ENCODE results near the gene CITED4. TPM values are rescaled to one million over a fixed set of nuclear protein-coding genes. Genes with fewer than 3 reads are reported as not detected.

Gene CITED4
- total RNA-seq, 1 experiment from 2014 or later = 9.5 TPM

DNA sequence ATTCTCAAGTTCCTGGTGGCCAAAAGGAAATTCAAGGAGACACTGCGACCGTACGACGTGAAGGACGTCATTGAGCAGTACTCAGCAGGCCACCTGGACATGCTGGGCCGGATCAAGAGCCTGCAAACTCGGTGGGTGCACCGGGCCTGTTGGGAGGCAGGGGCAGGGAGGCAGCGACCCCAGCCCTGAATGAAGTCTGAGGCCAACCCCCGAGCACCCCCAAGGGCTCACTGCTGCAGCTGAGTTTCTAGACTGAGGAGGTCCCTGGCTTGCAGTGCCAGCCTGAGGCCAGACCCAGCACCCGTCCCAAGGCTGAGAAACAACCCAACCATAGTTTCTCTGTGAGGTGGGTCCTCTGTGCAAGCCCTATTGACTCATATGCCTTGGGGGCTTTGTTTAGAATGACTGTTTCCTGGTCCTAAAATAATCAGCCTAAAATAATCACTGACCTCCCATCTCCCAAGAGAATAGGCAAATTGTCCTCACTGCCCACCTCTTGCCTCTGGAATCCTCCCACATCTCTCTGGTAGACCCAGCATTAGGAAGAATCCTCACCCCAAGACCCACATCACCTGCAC lies 27.1 kb downstream of the CITED4 start:
- H3K4ac ChIP-seq (ENCODE audit: low read depth, low read length) = no peak overlapping the region
- H3K9me3 ChIP-seq (ENCODE audit: control insufficient read depth, low read depth, low read length) = no peaks in the 10 kb centered on the region
- H3K56ac ChIP-seq (ENCODE audit: insufficient read length, low read depth, low read length) = no peak overlapping the region
- TF ChIP-seq, protein P1, sequence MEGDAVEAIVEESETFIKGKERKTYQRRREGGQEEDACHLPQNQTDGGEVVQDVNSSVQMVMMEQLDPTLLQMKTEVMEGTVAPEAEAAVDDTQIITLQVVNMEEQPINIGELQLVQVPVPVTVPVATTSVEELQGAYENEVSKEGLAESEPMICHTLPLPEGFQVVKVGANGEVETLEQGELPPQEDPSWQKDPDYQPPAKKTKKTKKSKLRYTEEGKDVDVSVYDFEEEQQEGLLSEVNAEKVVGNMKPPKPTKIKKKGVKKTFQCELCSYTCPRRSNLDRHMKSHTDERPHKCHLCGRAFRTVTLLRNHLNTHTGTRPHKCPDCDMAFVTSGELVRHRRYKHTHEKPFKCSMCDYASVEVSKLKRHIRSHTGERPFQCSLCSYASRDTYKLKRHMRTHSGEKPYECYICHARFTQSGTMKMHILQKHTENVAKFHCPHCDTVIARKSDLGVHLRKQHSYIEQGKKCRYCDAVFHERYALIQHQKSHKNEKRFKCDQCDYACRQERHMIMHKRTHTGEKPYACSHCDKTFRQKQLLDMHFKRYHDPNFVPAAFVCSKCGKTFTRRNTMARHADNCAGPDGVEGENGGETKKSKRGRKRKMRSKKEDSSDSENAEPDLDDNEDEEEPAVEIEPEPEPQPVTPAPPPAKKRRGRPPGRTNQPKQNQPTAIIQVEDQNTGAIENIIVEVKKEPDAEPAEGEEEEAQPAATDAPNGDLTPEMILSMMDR (conservative IDR thresholded peaks at IDR 0.05) = no peak
- no peak overlapping the region for H3K4me3 Mint-ChIP-seq
- H4K8ac ChIP-seq (replicated peaks; ENCODE audit: insufficient read length, low read depth, low read length) = no peak overlapping the region
- no peak overlapping the region for H2BK120ac ChIP-seq (ENCODE audit: low read depth, low read length, poor library complexity, severe bottlenecking)
- no peak overlapping the region for H2BK5ac ChIP-seq (ENCODE audit: insufficient read length, low read length)
- no peak overlapping the region for H2BK12ac ChIP-seq (ENCODE audit: insufficient read length, low read depth, low read length)
- H3K4me1 Mint-ChIP-seq = peaks cover 8% of the 10 kb centered on the region in 2 experiments
- no peak overlapping the region for H2BK20ac ChIP-seq (ENCODE audit: low read depth, low read length, poor library complexity, severe bottlenecking)
- no peaks in the 10 kb centered on the region; a peak in 1 of 7 replicates for H3K36me3 Mint-ChIP-seq (ENCODE audit: insufficient read depth in 1 of 3, low read depth in 3 of 3)
- no peaks in the 10 kb centered on the region for H3K4me1 ChIP-seq (ENCODE audit: insufficient read depth, low read length)
- no peaks in the 10 kb centered on the region for H4K20me1 ChIP-seq (ENCODE audit: control insufficient read depth, insufficient read depth, insufficient read length)
- no peaks in the 10 kb centered on the region for H3K27me3 ChIP-seq (ENCODE audit: insufficient read depth, low read length)
- no peak overlapping the region for H2BK15ac ChIP-seq (ENCODE audit: low read depth, low read length)
- no peaks in the 10 kb centered on the region for H3K23me2 ChIP-seq (ENCODE audit: insufficient read length, low read depth, low read length, poor library complexity, severe bottlenecking)
- H3K79me2 ChIP-seq (ENCODE audit: insufficient read depth, low read length) = no peaks in the 10 kb centered on the region
- no peak overlapping the region for H2AK5ac ChIP-seq (ENCODE audit: insufficient read length, low read length)
- no peak overlapping the region for H2AFZ ChIP-seq (ENCODE audit: low read length)
- no peaks in the 10 kb centered on the region for H3K79me1 ChIP-seq (ENCODE audit: insufficient read depth, low read depth, low read length, poor library complexity, severe bottlenecking)
- H3K18ac ChIP-seq (ENCODE audit: insufficient read length, low read depth, low read length) = no peak overlapping the region
- H3K23ac ChIP-seq (ENCODE audit: insufficient read length, low read depth, low read length) = no peak overlapping the region
- no peak overlapping the region for H3K9ac ChIP-seq (ENCODE audit: extremely low read depth, insufficient read length, low read length)
- no peaks in the 10 kb centered on the region; a peak in 1 of 5 replicates for H3K9me3 Mint-ChIP-seq
- no peak overlapping the region for H4K5ac ChIP-seq (ENCODE audit: insufficient read length, low read depth, low read length)
- no peaks in the 10 kb centered on the region for H3K27me3 Mint-ChIP-seq (ENCODE audit: low read depth)
- H3K4me2 ChIP-seq (ENCODE audit: insufficient read depth, insufficient read length, low read length) = no peak overlapping the region
- no peak overlapping the region for H3T11ph ChIP-seq (ENCODE audit: low read length)
- H3K27ac Mint-ChIP-seq = no peak overlapping the region
- DNase-seq = no peak
- no peak overlapping the region for H4K91ac ChIP-seq (ENCODE audit: insufficient read length, low read depth, low read length)
- H3K14ac ChIP-seq (ENCODE audit: insufficient read depth, low read length) = no peak overlapping the region
- H3K27ac ChIP-seq (ENCODE audit: insufficient read length, low read depth, low read length) = no peak overlapping the region
- no CpG with 5 or more reads among the region's 11 CpGs for WGBS (ENCODE audit: extremely low coverage, insufficient read length, low lambda C conversion rate)

All from H9 (cell line).